Ishikawa (cell line): Measurements from ENCODE around the gene CYP2S1.

Source experiments
- CEBPB ChIP-seq: IDR thresholded peaks from 2 replicates; pipeline ENCODE4 v1.6.1; 2012
- CREB1 ChIP-seq: IDR thresholded peaks from 2 replicates; pipeline ENCODE4 v1.6.1; 2012; ENCODE audit warnings: low read depth
- EGR1 ChIP-seq: IDR thresholded peaks from 2 replicates; pipeline ENCODE4 v1.6.1; 2012
- EP300 ChIP-seq: IDR thresholded peaks from 2 replicates; pipeline ENCODE4 v1.6.1; 2012; ENCODE audit warnings: borderline replicate concordance
- FOXM1 ChIP-seq: IDR thresholded peaks from 2 replicates; pipeline ENCODE4 v1.6.1; 2012; ENCODE audit warnings: low read depth, borderline replicate concordance
- NFIC ChIP-seq: IDR thresholded peaks from 2 replicates; pipeline ENCODE4 v1.6.1; 2012
- RAD21 ChIP-seq: IDR thresholded peaks from 2 replicates; pipeline ENCODE4 v1.6.1; 2012; ENCODE audit warnings: low read depth
- REST ChIP-seq: IDR thresholded peaks from 2 replicates; pipeline ENCODE4 v1.6.1; 2012; ENCODE audit warnings: low read depth, mild to moderate bottlenecking
- TAF1 ChIP-seq: IDR thresholded peaks from 2 replicates; pipeline ENCODE4 v1.6.1; 2012; ENCODE audit warnings: low read depth, mild to moderate bottlenecking
- TCF12 ChIP-seq: IDR thresholded peaks from 2 replicates; pipeline ENCODE4 v1.6.1; 2012; ENCODE audit warnings: low read depth
- TEAD4 ChIP-seq: IDR thresholded peaks from 2 replicates; pipeline ENCODE4 v1.6.1; 2012
- YY1 ChIP-seq: IDR thresholded peaks from 2 replicates; pipeline ENCODE4 v1.6.1; 2012; ENCODE audit warnings: low read depth
- ZBTB7A ChIP-seq: IDR thresholded peaks from 2 replicates; pipeline ENCODE4 v1.6.1; 2012; ENCODE audit warnings: low read depth
- TF ChIP-seq, protein P1 (sequence below): IDR thresholded peaks from 2 replicates; pipeline ENCODE4 v1.6.1; 2012
- TF ChIP-seq, protein P2 (sequence below): IDR thresholded peaks from 2 replicates; pipeline ENCODE4 v1.6.1; 2012

The CYP2S1 gene

GRCh38 chr19:41234512-41235168 lies 41.6 kb downstream of the CYP2S1 start:
- TF ChIP-seq, protein P1, sequence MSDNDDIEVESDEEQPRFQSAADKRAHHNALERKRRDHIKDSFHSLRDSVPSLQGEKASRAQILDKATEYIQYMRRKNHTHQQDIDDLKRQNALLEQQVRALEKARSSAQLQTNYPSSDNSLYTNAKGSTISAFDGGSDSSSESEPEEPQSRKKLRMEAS = no peak
- TF ChIP-seq EP300 (no peak), EGR1 (no peak), NFIC (no peak), TEAD4 (no peak)

GRCh38 chr19:41235480-41235879 lies 42.5 kb downstream of the CYP2S1 start:
- TF ChIP-seq YY1 (no peak), EP300 (no peak), RAD21 (no peak), ZBTB7A (no peak), FOXM1 (no peak), TCF12 (no peak), CREB1 (no peak)
- TF ChIP-seq, protein P1 = no peak

DNA sequence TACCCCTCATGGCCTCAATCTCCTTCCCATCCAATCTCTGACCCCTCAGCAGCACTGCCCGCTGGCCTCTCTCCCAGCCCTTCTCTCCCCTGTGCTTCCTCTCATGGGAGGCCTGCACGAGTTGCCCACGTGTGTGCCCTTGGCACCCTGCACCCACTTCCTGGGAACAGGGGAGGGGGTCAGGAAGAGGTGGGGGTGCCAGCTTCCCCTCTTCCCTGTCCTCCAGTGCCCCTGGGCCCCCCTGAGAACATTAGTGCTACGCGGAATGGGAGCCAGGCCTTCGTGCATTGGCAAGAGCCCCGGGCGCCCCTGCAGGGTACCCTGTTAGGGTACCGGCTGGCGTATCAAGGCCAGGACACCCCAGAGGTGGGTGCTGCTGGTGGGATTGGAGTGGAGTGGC lies 45.2 kb downstream of the CYP2S1 start:
- TF ChIP-seq REST (no peak), EGR1 (no peak), TEAD4 (no peak), EP300 (no peak), ZBTB7A (no peak), CREB1 (no peak), NFIC (no peak), TAF1 (no peak), YY1 (no peak), FOXM1 (no peak), RAD21 (no peak), CEBPB (no peak), TCF12 (no peak)
- TF ChIP-seq, protein P1 = no peak
- TF ChIP-seq, protein P2, sequence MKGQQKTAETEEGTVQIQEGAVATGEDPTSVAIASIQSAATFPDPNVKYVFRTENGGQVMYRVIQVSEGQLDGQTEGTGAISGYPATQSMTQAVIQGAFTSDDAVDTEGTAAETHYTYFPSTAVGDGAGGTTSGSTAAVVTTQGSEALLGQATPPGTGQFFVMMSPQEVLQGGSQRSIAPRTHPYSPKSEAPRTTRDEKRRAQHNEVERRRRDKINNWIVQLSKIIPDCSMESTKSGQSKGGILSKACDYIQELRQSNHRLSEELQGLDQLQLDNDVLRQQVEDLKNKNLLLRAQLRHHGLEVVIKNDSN = no peak

GRCh38 chr19:41239363-41239762 lies 46.3 kb downstream of the CYP2S1 start:
- TF ChIP-seq TCF12 (no peak), NFIC (no peak), REST (no peak), FOXM1 (no peak)
- TF ChIP-seq, protein P1 = no peak

DNA sequence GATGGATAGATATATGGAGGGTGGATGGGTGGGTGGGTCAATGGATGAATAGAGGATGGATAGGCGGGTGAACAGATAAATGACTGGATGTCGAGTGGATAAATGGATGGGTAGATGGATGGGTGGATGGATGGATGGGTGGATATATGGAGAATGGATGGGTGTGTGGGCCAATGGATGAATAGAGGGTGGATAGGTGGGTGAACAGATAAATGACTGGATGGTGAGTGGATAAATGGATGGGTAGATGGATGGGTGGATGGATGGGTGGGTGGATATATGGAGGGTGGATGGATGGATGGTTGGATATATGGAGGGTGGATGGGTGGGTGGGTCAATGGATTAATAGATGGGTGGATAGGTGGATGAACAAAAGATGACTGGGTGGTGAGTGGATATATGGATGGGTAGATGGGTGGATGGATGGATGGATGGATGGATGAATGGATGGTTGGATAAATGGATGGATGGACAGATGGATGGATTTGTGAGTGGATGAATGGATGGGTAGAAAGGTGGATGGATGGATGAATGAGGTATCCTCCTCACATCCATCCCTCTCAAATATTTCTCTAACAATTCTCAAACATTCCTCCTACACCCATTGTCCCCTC lies 47.0 kb downstream of the CYP2S1 start:
- TF ChIP-seq ZBTB7A (no peak), RAD21 (no peak), EP300 (no peak), EGR1 (no peak), TAF1 (no peak), FOXM1 (no peak), NFIC (no peak), CEBPB (no peak), CREB1 (no peak), YY1 (no peak), TCF12 (no peak)

DNA sequence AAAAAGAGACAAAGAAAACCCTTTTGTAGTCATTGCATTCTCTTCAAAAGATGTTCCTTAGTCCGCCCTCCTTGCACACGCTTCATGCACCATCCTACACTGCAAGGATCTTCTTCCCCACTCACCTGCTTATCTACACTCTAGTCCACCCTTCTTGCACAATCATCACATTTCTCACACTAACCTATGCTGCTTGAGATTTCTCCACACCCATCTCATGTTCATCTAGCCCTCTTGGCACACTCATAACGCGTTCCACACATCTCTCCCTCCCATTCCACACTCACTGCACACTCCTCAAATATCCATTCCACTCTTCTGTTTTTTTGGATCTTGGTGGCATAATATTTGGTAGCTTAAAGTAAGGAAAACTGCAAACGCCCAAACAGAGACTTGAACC lies 48.8 kb downstream of the CYP2S1 start:
- no peak for TF ChIP-seq ZBTB7A
- TF ChIP-seq CREB1 = no peak
- TF ChIP-seq TEAD4 = no peak
- no peak for TF ChIP-seq CEBPB
- no peak for TF ChIP-seq EP300
- no peak for TF ChIP-seq EGR1
- TF ChIP-seq NFIC = no peak
- no peak for TF ChIP-seq RAD21
- TF ChIP-seq REST = no peak
- no peak for TF ChIP-seq TCF12
